HG02759 (cell line): ENCODE data around the gene CD48.
"Not testable (repeated sequence)": the region's sequence is repeated elsewhere in the genome, so short reads cannot be mapped to it uniquely, and the experiment has no call there.

Experiments used
- ATAC-seq: cut with Tn5 transposase; IDR thresholded peaks from one replicate; pipeline ENCODE4 v1.9.1; 2021; ENCODE audit warnings: mild to moderate bottlenecking, moderate library complexity; ENCODE audit not compliant: unreplicated experiment

CD48 gene

GRCh38 chr1:160658162-160658813 is 53.3 kb downstream of the CD48 start:
- no peak for ATAC-seq

- no peak for ATAC-seq
These were observed 54.3 kb downstream of the CD48 start for GRCh38 chr1:160657250-160657781.

GRCh38 chr1:160656737-160657136 is 54.9 kb downstream of the CD48 start:
- no peak for ATAC-seq

GRCh38 chr1:160653620-160654016 is 58.0 kb downstream of the CD48 start:
- peak; percentile 61 for ATAC-seq

- ATAC-seq: peak; percentile 19
These were observed 58.5 kb downstream of the CD48 start for GRCh38 chr1:160652924-160653619.

GRCh38 chr1:160652065-160652641 is 59.5 kb downstream of the CD48 start:
- not testable (repeated sequence) for ATAC-seq

- no peak for ATAC-seq
These were observed 60.1 kb downstream of the CD48 start for GRCh38 chr1:160651433-160652064.

- ATAC-seq: peak; percentile 8
These were observed 64.3 kb downstream of the CD48 start for GRCh38 chr1:160647329-160647720.

GRCh38 chr1:160646711-160647328 is 64.8 kb downstream of the CD48 start, which contains the start of gene SLAMF1:
Gene SLAMF1 (minus strand): TSS chr1:160647044. CDS start chr1:160646945, 99 bp downstream.
- ATAC-seq: peak; percentile 69

GRCh38 chr1:160646180-160646579 is 65.4 kb downstream of the CD48 start:
- no peak for ATAC-seq

- no peak for ATAC-seq
These were observed 66.1 kb downstream of the CD48 start for GRCh38 chr1:160645386-160646130.

GRCh38 chr1:160644399-160644798 is 67.2 kb downstream of the CD48 start:
- ATAC-seq: no peak

- ATAC-seq: no peak
These were observed 68.5 kb downstream of the CD48 start for GRCh38 chr1:160643138-160643537.

GRCh38 chr1:160642281-160642644 is 69.4 kb downstream of the CD48 start:
- ATAC-seq: no peak

GRCh38 chr1:160641323-160642280 is 70.0 kb downstream of the CD48 start:
- ATAC-seq: no peak

GRCh38 chr1:160640359-160641123 is 71.1 kb downstream of the CD48 start:
- ATAC-seq: no peak

- ATAC-seq: no peak
These were observed 72.0 kb downstream of the CD48 start for GRCh38 chr1:160639652-160640051.

GRCh38 chr1:160638926-160639325 is 72.7 kb downstream of the CD48 start:
- ATAC-seq: no peak

- no peak for ATAC-seq
These were observed 73.1 kb downstream of the CD48 start for GRCh38 chr1:160638540-160638857.
